ENCODE measurements around the gene ARHGEF16.

GRCh38 chr1:3450202-3450863 is 4.1 kb upstream of the ARHGEF16 start:
- TF ChIP-seq, protein P1, sequence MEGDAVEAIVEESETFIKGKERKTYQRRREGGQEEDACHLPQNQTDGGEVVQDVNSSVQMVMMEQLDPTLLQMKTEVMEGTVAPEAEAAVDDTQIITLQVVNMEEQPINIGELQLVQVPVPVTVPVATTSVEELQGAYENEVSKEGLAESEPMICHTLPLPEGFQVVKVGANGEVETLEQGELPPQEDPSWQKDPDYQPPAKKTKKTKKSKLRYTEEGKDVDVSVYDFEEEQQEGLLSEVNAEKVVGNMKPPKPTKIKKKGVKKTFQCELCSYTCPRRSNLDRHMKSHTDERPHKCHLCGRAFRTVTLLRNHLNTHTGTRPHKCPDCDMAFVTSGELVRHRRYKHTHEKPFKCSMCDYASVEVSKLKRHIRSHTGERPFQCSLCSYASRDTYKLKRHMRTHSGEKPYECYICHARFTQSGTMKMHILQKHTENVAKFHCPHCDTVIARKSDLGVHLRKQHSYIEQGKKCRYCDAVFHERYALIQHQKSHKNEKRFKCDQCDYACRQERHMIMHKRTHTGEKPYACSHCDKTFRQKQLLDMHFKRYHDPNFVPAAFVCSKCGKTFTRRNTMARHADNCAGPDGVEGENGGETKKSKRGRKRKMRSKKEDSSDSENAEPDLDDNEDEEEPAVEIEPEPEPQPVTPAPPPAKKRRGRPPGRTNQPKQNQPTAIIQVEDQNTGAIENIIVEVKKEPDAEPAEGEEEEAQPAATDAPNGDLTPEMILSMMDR (IDR thresholded peaks at IDR 0.05 in 8 of 11, conservative IDR thresholded peaks at IDR 0.05 in 3 of 11) = no peak
- TF ChIP-seq POLR2A (IDR thresholded peaks at IDR 0.05) (no peak), POLR2AphosphoS5 (IDR thresholded peaks at IDR 0.05) (no peak)

All from spleen (tissue), 7 donors.